GM10248 (cell line): ENCODE measurements around the gene TBX18.

Experiments
- CTCF ChIA-PET: fragments of 300-600 bp; sonication (Branson Sonifier 250); formaldehyde crosslinking; extraction: SDS; loops from one replicate; lab custom pipeline; 2021; ENCODE audit warnings: antibody characterized with exemption; lab: Yijun Ruan, JAX
- POLR2A ChIA-PET: fragments of 350-650 bp; sonication (Branson Sonifier 250); formaldehyde crosslinking; extraction: SDS; loops from one replicate; lab custom pipeline; 2020; ENCODE audit warnings: antibody characterized with exemption; lab: Yijun Ruan, JAX
- DNase-seq: peaks from one replicate; pipeline ENCODE4 v3.0.0; 2012; ENCODE audit errors: extremely low spot score
- CTCF ChIP-seq: IDR thresholded peaks from 2 replicates; pipeline ENCODE4 v1.5.1; 2012; ENCODE audit warnings: mild to moderate bottlenecking, low read depth; ENCODE audit errors: extremely low read depth, missing control alignments, control extremely low read depth

Gene TBX18

GRCh38 chr6:84764332-84765049, at the start of gene TBX18:
TBX18 (minus strand) TSS chr6:84764598; CDS start chr6:84764181, 417 bp downstream.
- POLR2A ChIA-PET, result no interaction called here
- TF ChIP-seq CTCF, result no peak
- CTCF ChIA-PET, result no interaction called here
- no peak for DNase-seq

GRCh38 chr6:84811351-84811750, 47.0 kb upstream of the TBX18 start:
- DNase-seq, result no peak
- no peak for TF ChIP-seq CTCF
- CTCF ChIA-PET, result interaction anchor here (0.7 to 2.0 kb wide), 2 partner anchors 8 to 59 kb away, joined by 3 to 5 read pairs; no protein-coding TSS in a partner anchor
- POLR2A ChIA-PET, result no interaction called here

- ChIA-PET POLR2A (no interaction called here), CTCF (no interaction called here)
- no peak for DNase-seq
- TF ChIP-seq CTCF, result no peak
These were observed 45.1 kb upstream of the TBX18 start for GRCh38 chr6:84809455-84809854.

- ChIA-PET POLR2A (no interaction called here), CTCF (no interaction called here)
- no peak for TF ChIP-seq CTCF
- no peak for DNase-seq
These were observed 44.2 kb upstream of the TBX18 start for GRCh38 chr6:84808491-84809061.

- CTCF ChIA-PET, result no interaction called here
- POLR2A ChIA-PET, result no interaction called here
- no peak for DNase-seq
- no peak for TF ChIP-seq CTCF
These were observed 40.7 kb upstream of the TBX18 start for GRCh38 chr6:84805145-84805544.

GRCh38 chr6:84804720-84805119, 40.3 kb upstream of the TBX18 start:
- DNase-seq, result no peak
- POLR2A ChIA-PET, result no interaction called here
- no peak for TF ChIP-seq CTCF
- CTCF ChIA-PET, result no interaction called here

GRCh38 chr6:84801250-84801649, 36.9 kb upstream of the TBX18 start:
- POLR2A ChIA-PET, result no interaction called here
- DNase-seq, result no peak
- CTCF ChIA-PET, result no interaction called here
- TF ChIP-seq CTCF, result no peak
